HepG2 (cell line): ENCODE results near the gene AUH. TPM values are rescaled to one million over a fixed set of nuclear protein-coding genes. Genes with fewer than 3 reads are reported as not detected.

ENCODE experiments used
- ARID5B ChIP-seq: IDR thresholded peaks from 2 replicates; pipeline ENCODE4 v1.4.0; 2020; ENCODE audit warnings: mild to moderate bottlenecking, missing genetic modification reagents
- CREB1 ChIP-seq, 2 experiments: fragments of 450-650 bp in 1 of 2; IDR thresholded peaks; 2 replicates each; pipeline ENCODE4 v1.6.1; 2016 to 2017; ENCODE audit warnings: control low read depth in 1 of 2, mild to moderate bottlenecking in 1 of 2, missing compliant biosample characterization in 1 of 2, missing genetic modification characterization in 1 of 2
- FLYWCH1 ChIP-seq: sonication (generic); formaldehyde crosslinking; IDR thresholded peaks from 2 replicates; pipeline ENCODE4 v1.8.1; 2023; ENCODE audit warnings: mild to moderate bottlenecking, missing genetic modification reagents
- HIVEP1 ChIP-seq: sonication (generic); formaldehyde crosslinking; IDR thresholded peaks from 2 replicates; pipeline ENCODE4 v1.4.0; 2020; ENCODE audit warnings: mild to moderate bottlenecking, missing genetic modification reagents
- IRF1 ChIP-seq: sonication (generic); formaldehyde crosslinking; IDR thresholded peaks from 2 replicates; pipeline ENCODE4 v1.4.0; 2020; ENCODE audit warnings: low read depth, mild to moderate bottlenecking, missing genetic modification reagents
- KDM5A ChIP-seq: fragments of 200-600 bp; sonication (generic); IDR thresholded peaks from 2 replicates; pipeline ENCODE4 v1.7.0; 2018; ENCODE audit warnings: antibody characterized with exemption, mild to moderate bottlenecking, low read length, borderline replicate concordance
- SALL1 ChIP-seq: sonication (generic); formaldehyde crosslinking; IDR thresholded peaks from 2 replicates; pipeline ENCODE4 v1.8.0; 2022; ENCODE audit warnings: mild to moderate bottlenecking, missing genetic modification reagents
- SIN3A ChIP-seq: IDR thresholded peaks from 2 replicates; pipeline ENCODE4 v1.6.1; 2011; ENCODE audit warnings: low read depth, mild to moderate bottlenecking, control low read depth, low read length, borderline replicate concordance
- SMAD1 ChIP-seq: sonication (generic); formaldehyde crosslinking; IDR thresholded peaks from 2 replicates; pipeline ENCODE4 v1.4.0; 2020; ENCODE audit warnings: missing genetic modification reagents, low read depth, mild to moderate bottlenecking, borderline replicate concordance
- THAP9 ChIP-seq: sonication (generic); formaldehyde crosslinking; IDR thresholded peaks from 2 replicates; pipeline ENCODE4; 2020; ENCODE audit warnings: missing genetic modification reagents, mild to moderate bottlenecking, borderline replicate concordance
- ZHX1 ChIP-seq: sonication (generic); formaldehyde crosslinking; IDR thresholded peaks from 2 replicates; pipeline ENCODE4 v1.8.1; 2022; ENCODE audit warnings: low read depth, mild to moderate bottlenecking, missing genetic modification reagents
- ZNF24 ChIP-seq: fragments of 450-650 bp; IDR thresholded peaks from 2 replicates; pipeline ENCODE4 v1.6.1; 2017; ENCODE audit warnings: antibody characterized with exemption, mild to moderate bottlenecking
- ZNF264 ChIP-seq: sonication (generic); formaldehyde crosslinking; IDR thresholded peaks from 2 replicates; pipeline ENCODE4 v1.4.0; 2020; ENCODE audit warnings: missing genetic modification reagents
- ZNF3 ChIP-seq: IDR thresholded peaks from 2 replicates; pipeline ENCODE4 v1.7.0; 2017; ENCODE audit warnings: inconsistent platforms
- ZNF329 ChIP-seq: sonication (generic); formaldehyde crosslinking; IDR thresholded peaks from 2 replicates; pipeline ENCODE4 v1.9.0; 2021; ENCODE audit warnings: low read depth, mild to moderate bottlenecking, missing genetic modification reagents
- ZNF33A ChIP-seq: sonication (generic); formaldehyde crosslinking; IDR thresholded peaks from 2 replicates; pipeline ENCODE4 v1.5.1; 2020; ENCODE audit warnings: missing genetic modification reagents, mild to moderate bottlenecking, moderate library complexity, borderline replicate concordance
- ZNF761 ChIP-seq: sonication (generic); formaldehyde crosslinking; conservative IDR thresholded peaks from 2 replicates; pipeline ENCODE4 v1.4.0; 2020; ENCODE audit warnings: mild to moderate bottlenecking, missing genetic modification reagents
- ZNF850 ChIP-seq: sonication (generic); formaldehyde crosslinking; conservative IDR thresholded peaks from 2 replicates; pipeline ENCODE4 v1.9.0; 2021; ENCODE audit warnings: mild to moderate bottlenecking, missing genetic modification reagents
- ZSCAN20 ChIP-seq: sonication (generic); formaldehyde crosslinking; IDR thresholded peaks from 2 replicates; pipeline ENCODE4 v1.4.0; 2020; ENCODE audit warnings: missing genetic modification reagents, mild to moderate bottlenecking, borderline replicate concordance
- polyA plus RNA-seq, 8 experiments: library from polyadenylated mRNA; depleted of rRNA in 3 of 8; stranded (reverse) in 7 of 8; unstranded in 1 of 8; fragments of >200 nt; fragmentation: Illumina TruSeq in 4 of 8; extraction: Trizol in 4 of 8; gene quantifications; 2 replicates each; pipeline versions ENCODE4 v1.2.1 to v1.2.3, GENCODE V29; 2011 to 2016; ENCODE audit warnings: low read depth in 4 of 8, missing spikeins in 1 of 8, mixed read lengths in 1 of 8; ENCODE audit not compliant: insufficient read depth in 1 of 8
- total RNA-seq, 5 experiments: library from RNA; depleted of rRNA; stranded (reverse); fragments of >200 nt; fragmentation: Illumina TruSeq; extraction: Trizol; gene quantifications; 2 replicates each; pipeline ENCODE4 v1.2.3, GENCODE V29; 2016; ENCODE audit warnings: low read depth in 1 of 5

The AUH gene
- total and polyA plus RNA-seq, 2 of the 13 experiments (the other 11 are each of a cell fraction or from before 2014, with no cell fraction given), result 25.8 to 31.9 TPM

- peak; percentile 45 for TF ChIP-seq ARID5B (CRISPR knock-in tag)
- no peak; the same call in 1 of the 2 replicates for TF ChIP-seq SIN3A
- TF ChIP-seq ZNF850 (CRISPR knock-in tag), result no peak
- no peak for TF ChIP-seq ZNF264
- TF ChIP-seq KDM5A, result no peak
- TF ChIP-seq SMAD1 (CRISPR knock-in tag), result no peak
- TF ChIP-seq ZNF24, result no peak
- TF ChIP-seq ZNF329 (CRISPR knock-in tag), result 0 out of 2 replicates have a peak, but pooled peaks have one; percentile 46
- TF ChIP-seq HIVEP1 (CRISPR knock-in tag), result no peak
- no peak for TF ChIP-seq ZHX1 (CRISPR knock-in tag)
- TF ChIP-seq ZNF761, result no peak
- TF ChIP-seq SALL1 (CRISPR knock-in tag), result peak; percentile 79
- no peak for TF ChIP-seq FLYWCH1 (CRISPR knock-in tag)
- no peak for TF ChIP-seq ZNF3 (CRISPR knock-in tag)
- TF ChIP-seq IRF1 (CRISPR knock-in tag), result no peak
- TF ChIP-seq ZSCAN20, result no peak
- no peak for TF ChIP-seq THAP9 (CRISPR knock-in tag)
- TF ChIP-seq ZNF33A, result no peak
- TF ChIP-seq CREB1 (IDR thresholded peaks at IDR 0.05), result peak; percentile 55
- no peak for TF ChIP-seq CREB1 (CRISPR knock-in tag; IDR thresholded peaks at IDR 0.05)
Observed at GRCh38 chr9:91193087-91193657, 168.5 kb downstream of the AUH start (continued).
